GM12878 (cell line): ENCODE results near the gene FANCC.

Experiments used
- BHLHE40 ChIP-seq, 2 experiments: fragments of 450-650 bp in 1 of 2; IDR thresholded peaks; 2 replicates each; pipeline ENCODE4 v1.6.1; 2011 to 2017; ENCODE audit warnings: low read depth in 2 of 2, borderline replicate concordance in 1 of 2, improper control_type of control experiment in 1 of 2, low read length in 1 of 2, mild to moderate bottlenecking in 1 of 2
- CREB1 ChIP-seq: IDR thresholded peaks from 2 replicates; pipeline ENCODE4 v1.6.1; 2012; ENCODE audit warnings: low read depth, mild to moderate bottlenecking, inconsistent platforms
- EP300 ChIP-seq, 2 experiments: fragments of 150-350 bp in 1 of 2; IDR thresholded peaks; 2 replicates each; pipeline ENCODE4 v1.6.1; 2011 to 2012; ENCODE audit warnings: low read depth in 2 of 2, low read length in 2 of 2, borderline replicate concordance in 1 of 2, improper control_type of control experiment in 1 of 2, inconsistent platforms in 1 of 2; ENCODE audit not compliant: control insufficient read depth in 1 of 2
- MYC ChIP-seq: IDR thresholded peaks from 2 replicates; pipeline ENCODE4 v1.6.1; 2011; ENCODE audit warnings: mild to moderate bottlenecking, low read length, moderate library complexity, inconsistent platforms; ENCODE audit not compliant: insufficient read depth, insufficient replicate concordance, insufficient read length, severe bottlenecking
- NFYB ChIP-seq: IDR thresholded peaks from 2 replicates; pipeline ENCODE4 v1.6.1; 2011; ENCODE audit warnings: low read depth, mild to moderate bottlenecking, low read length, improper control_type of control experiment, moderate library complexity; ENCODE audit not compliant: insufficient read depth
- RAD21 ChIP-seq: IDR thresholded peaks from 2 replicates; pipeline ENCODE4 v1.6.1; 2011; ENCODE audit warnings: mild to moderate bottlenecking, low read depth, low read length, moderate library complexity; ENCODE audit not compliant: insufficient read depth
- STAT1 ChIP-seq: fragments of 450-650 bp; conservative IDR thresholded peaks from 2 replicates; pipeline ENCODE4 v1.6.1; 2014; ENCODE audit warnings: antibody characterized with exemption, mild to moderate bottlenecking
- ZNF207 ChIP-seq: fragments of 450-650 bp; IDR thresholded peaks from 2 replicates; pipeline ENCODE4 v1.6.1; 2014; ENCODE audit warnings: antibody characterized with exemption, mild to moderate bottlenecking, borderline replicate concordance
- TF ChIP-seq, protein P1 (sequence below): fragments of 450-650 bp; IDR thresholded peaks from 2 replicates; pipeline ENCODE4 v1.6.1; 2017; ENCODE audit warnings: antibody characterized with exemption, mild to moderate bottlenecking, moderate library complexity

DNA sequence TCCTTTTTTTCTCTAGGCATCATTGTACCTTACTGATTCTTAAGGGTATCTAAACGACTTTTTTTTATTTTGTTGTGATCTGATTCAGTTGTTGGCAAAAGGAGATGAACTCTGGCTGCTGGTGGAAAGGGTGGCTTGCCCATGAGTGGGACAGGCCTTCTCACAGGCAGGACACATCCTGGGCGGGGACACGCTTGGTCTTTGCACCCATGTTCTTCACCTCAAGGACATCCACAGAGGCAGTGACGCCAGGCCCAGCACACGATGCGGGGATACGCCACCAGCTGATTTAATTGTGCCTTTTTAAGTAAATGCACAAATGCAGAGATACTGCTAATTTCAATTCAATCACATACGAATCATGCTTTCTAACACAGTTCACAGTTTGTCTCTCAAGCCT, 208.1 kb downstream of the FANCC start:
- TF ChIP-seq NFYB = no peak
- TF ChIP-seq, protein P1, sequence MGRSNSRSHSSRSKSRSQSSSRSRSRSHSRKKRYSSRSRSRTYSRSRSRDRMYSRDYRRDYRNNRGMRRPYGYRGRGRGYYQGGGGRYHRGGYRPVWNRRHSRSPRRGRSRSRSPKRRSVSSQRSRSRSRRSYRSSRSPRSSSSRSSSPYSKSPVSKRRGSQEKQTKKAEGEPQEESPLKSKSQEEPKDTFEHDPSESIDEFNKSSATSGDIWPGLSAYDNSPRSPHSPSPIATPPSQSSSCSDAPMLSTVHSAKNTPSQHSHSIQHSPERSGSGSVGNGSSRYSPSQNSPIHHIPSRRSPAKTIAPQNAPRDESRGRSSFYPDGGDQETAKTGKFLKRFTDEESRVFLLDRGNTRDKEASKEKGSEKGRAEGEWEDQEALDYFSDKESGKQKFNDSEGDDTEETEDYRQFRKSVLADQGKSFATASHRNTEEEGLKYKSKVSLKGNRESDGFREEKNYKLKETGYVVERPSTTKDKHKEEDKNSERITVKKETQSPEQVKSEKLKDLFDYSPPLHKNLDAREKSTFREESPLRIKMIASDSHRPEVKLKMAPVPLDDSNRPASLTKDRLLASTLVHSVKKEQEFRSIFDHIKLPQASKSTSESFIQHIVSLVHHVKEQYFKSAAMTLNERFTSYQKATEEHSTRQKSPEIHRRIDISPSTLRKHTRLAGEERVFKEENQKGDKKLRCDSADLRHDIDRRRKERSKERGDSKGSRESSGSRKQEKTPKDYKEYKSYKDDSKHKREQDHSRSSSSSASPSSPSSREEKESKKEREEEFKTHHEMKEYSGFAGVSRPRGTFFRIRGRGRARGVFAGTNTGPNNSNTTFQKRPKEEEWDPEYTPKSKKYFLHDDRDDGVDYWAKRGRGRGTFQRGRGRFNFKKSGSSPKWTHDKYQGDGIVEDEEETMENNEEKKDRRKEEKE = no peak
- no peak for TF ChIP-seq CREB1
- TF ChIP-seq RAD21 = no peak
- TF ChIP-seq STAT1 = no peak
- TF ChIP-seq EP300 (IDR thresholded peaks at IDR 0.05; ENCODE audit: borderline replicate concordance in 1 of 2, control insufficient read depth in 1 of 2, low read depth in 2 of 2, low read length in 2 of 2) = no peak
- TF ChIP-seq ZNF207 = no peak
- TF ChIP-seq MYC = no peak
- TF ChIP-seq BHLHE40 (IDR thresholded peaks at IDR 0.05; ENCODE audit: borderline replicate concordance in 1 of 2, low read depth in 2 of 2, low read length in 1 of 2) = no peak
